Gastrocnemius medialis (tissue), 4 donors: Measurements from ENCODE around the gene CHCHD3. TPM values are rescaled to one million over a fixed set of nuclear protein-coding genes. Genes with fewer than 3 reads are reported as not detected.

Experiments used
- ATAC-seq, 2 donors: fragments of 150-250 bp; one replicate each; pipeline ENCODE4 v1.9.1; 2016
- DNase-seq, 2 donors: peaks; one replicate each; pipeline ENCODE4 v3.0.0-alpha.2; 2019
- H3K27ac ChIP-seq, 4 donors: fragments of 200-600 bp; sonication (generic); 1 replicate in 1 of 4; 2 replicates in 3 of 4; pipeline ENCODE4 v1.5.1; 2016 to 2018; ENCODE audit warnings: mild to moderate bottlenecking in 2 of 4, moderate library complexity in 1 of 4
- H3K27me3 ChIP-seq, 3 donors: fragments of 200-600 bp; sonication (generic) in 2 of 3; 1 replicate in 1 of 3; 2 replicates in 2 of 3; pipeline versions ENCODE4 v1.5.1 to v1.6.0; 2016 to 2019; ENCODE audit warnings: mild to moderate bottlenecking in 1 of 3, moderate library complexity in 1 of 3
- H3K36me3 ChIP-seq, 2 donors: fragments of 200-600 bp; sonication (generic) in 1 of 2; one replicate each; pipeline ENCODE4 v1.5.1; 2017 to 2018
- H3K4me1 ChIP-seq, 2 donors: fragments of 200-600 bp; sonication (generic) in 1 of 2; one replicate each; pipeline ENCODE4 v1.5.1; 2016 to 2017; ENCODE audit warnings: mild to moderate bottlenecking in 2 of 2
- H3K4me3 ChIP-seq, 4 donors: fragments of 200-600 bp; sonication (generic) in 3 of 4; 1 replicate in 1 of 4; 2 replicates in 3 of 4; pipeline ENCODE4 v1.5.1; 2016 to 2019; ENCODE audit warnings: mild to moderate bottlenecking in 2 of 4
- H3K9me3 ChIP-seq, 3 donors: fragments of 200-600 bp; sonication (generic) in 2 of 3; 1 replicate in 1 of 3; 2 replicates in 2 of 3; pipeline ENCODE4 v1.5.1; 2016 to 2019
- CTCF ChIP-seq, 5 experiments: fragments of 450-650 bp in 3 of 5; fragments of 200-600 bp in 2 of 5; sonication (generic) in 2 of 5; IDR thresholded peaks in 4 of 5; conservative IDR thresholded peaks in 1 of 5; 1 replicate in 4 of 5; 2 replicates in 1 of 5; pipeline ENCODE4 v1.5.1; 2016 to 2019; ENCODE audit warnings: antibody characterized with exemption in 5 of 5, mild to moderate bottlenecking in 3 of 5, moderate library complexity in 3 of 5
- POLR2A ChIP-seq, 2 donors: fragments of 450-650 bp; IDR thresholded peaks; one replicate each; pipeline ENCODE4 v1.6.1; 2017; ENCODE audit warnings: antibody characterized with exemption in 2 of 2, mild to moderate bottlenecking in 2 of 2, moderate library complexity in 2 of 2
- in situ Hi-C, 4 donors: fragments of 200-750 bp; cut with MboI; loops; one replicate each; pipeline versions ENCODE4 v1.15.0 to v1.8.0; 2017; ENCODE audit warnings: low sequenced_read_pairs in 4 of 4
- intact Hi-C: fragments of 100-400 bp; cut with DNase I; formaldehyde crosslinking; loops from one replicate; pipeline ENCODE4 v1.15.1; 2023; ENCODE audit warnings: low total_unique reads
- total RNA-seq, 4 donors: library from RNA; depleted of rRNA; stranded (reverse); fragments of >200 nt; gene quantifications; one replicate each; pipeline versions ENCODE4 v1.1.0 to v1.2.3, GENCODE V29; 2016

CHCHD3 gene
- total RNA-seq, 4 donors from 2014 or later: 110 to 177 (median 131) TPM

GRCh38 chr7:132942701-132943100 lies 139.2 kb downstream of the CHCHD3 start:
- H3K4me3 ChIP-seq: no peak overlapping the region
- in situ Hi-C loops (no loop called here), intact Hi-C loops (no loop called here)
- TF ChIP-seq CTCF (IDR thresholded peaks at IDR 0.05 in 4 of 5, conservative IDR thresholded peaks at IDR 0.05 in 1 of 5) (no peak), POLR2A (IDR thresholded peaks at IDR 0.05) (no peak)
- ATAC-seq (no peak), DNase-seq (no peak)
- no peaks in the 10 kb centered on the region for H3K27me3 ChIP-seq
- no peaks in the 10 kb centered on the region for H3K9me3 ChIP-seq
- H3K4me1 ChIP-seq: no peaks in the 10 kb centered on the region
- no peak overlapping the region for H3K27ac ChIP-seq
- no peaks in the 10 kb centered on the region for H3K36me3 ChIP-seq

- no peak for TF ChIP-seq CTCF (IDR thresholded peaks at IDR 0.05 in 4 of 5, conservative IDR thresholded peaks at IDR 0.05 in 1 of 5)
- DNase-seq (no peak), ATAC-seq (no peak)
- H3K4me1 ChIP-seq: no peaks in the 10 kb centered on the region
- no peaks in the 10 kb centered on the region for H3K36me3 ChIP-seq
- no peaks in the 10 kb centered on the region for H3K9me3 ChIP-seq
- in situ Hi-C loops: no loop called here
- no peak overlapping the region for H3K4me3 ChIP-seq
- H3K27me3 ChIP-seq: no peaks in the 10 kb centered on the region
- intact Hi-C loops: no loop called here
- H3K27ac ChIP-seq: no peak overlapping the region
Measured at GRCh38 chr7:132941905-132942304, 140.0 kb downstream of the CHCHD3 start.

GRCh38 chr7:132941428-132941827 lies 140.5 kb downstream of the CHCHD3 start:
- Histone ChIP-seq H3K4me3 (no peak overlapping the region), H3K36me3 (no peaks in the 10 kb centered on the region), H3K9me3 (no peaks in the 10 kb centered on the region), H3K27ac (no peak overlapping the region), H3K27me3 (no peaks in the 10 kb centered on the region), H3K4me1 (no peaks in the 10 kb centered on the region)
- TF ChIP-seq POLR2A (IDR thresholded peaks at IDR 0.05): no peak
- no peak for TF ChIP-seq CTCF (IDR thresholded peaks at IDR 0.05 in 4 of 5, conservative IDR thresholded peaks at IDR 0.05 in 1 of 5)
- intact Hi-C loops: no loop called here
- in situ Hi-C loops: no loop called here
- ATAC-seq (no peak), DNase-seq (no peak)

- Histone ChIP-seq H3K27me3 (no peaks in the 10 kb centered on the region), H3K4me1 (no peaks in the 10 kb centered on the region), H3K27ac (no peak overlapping the region), H3K36me3 (no peaks in the 10 kb centered on the region), H3K9me3 (no peaks in the 10 kb centered on the region), H3K4me3 (no peak overlapping the region)
- in situ Hi-C loops (no loop called here), intact Hi-C loops (no loop called here)
- DNase-seq: no peak
- TF ChIP-seq CTCF (IDR thresholded peaks at IDR 0.05 in 4 of 5, conservative IDR thresholded peaks at IDR 0.05 in 1 of 5): no peak
- no peak for TF ChIP-seq POLR2A (IDR thresholded peaks at IDR 0.05)
- no peak for ATAC-seq
Measured at GRCh38 chr7:132940084-132940483, 141.8 kb downstream of the CHCHD3 start.

- Histone ChIP-seq H3K27ac (no peak overlapping the region), H3K9me3 (no peaks in the 10 kb centered on the region), H3K4me1 (no peaks in the 10 kb centered on the region), H3K27me3 (no peaks in the 10 kb centered on the region), H3K4me3 (no peak overlapping the region), H3K36me3 (no peaks in the 10 kb centered on the region)
- in situ Hi-C loops: no loop called here
- TF ChIP-seq CTCF (IDR thresholded peaks at IDR 0.05 in 4 of 5, conservative IDR thresholded peaks at IDR 0.05 in 1 of 5): no peak
- no peak for TF ChIP-seq POLR2A (IDR thresholded peaks at IDR 0.05)
- no peak for DNase-seq
- intact Hi-C loops: no loop called here
- no peak for ATAC-seq
Measured at GRCh38 chr7:132939495-132939894, 142.4 kb downstream of the CHCHD3 start.
